HG03558 (cell line): ENCODE results near the gene TRIM72.
A peak's percentile ranks its signal among the peaks of the same experiment; 100 is the strongest.
"Not testable (repeated sequence)": the region's sequence is repeated elsewhere in the genome, so short reads cannot be mapped to it uniquely, and the experiment has no call there.

Source experiments
- ATAC-seq: cut with Tn5 transposase; IDR thresholded peaks from one replicate; pipeline ENCODE4 v1.9.1; 2021; ENCODE audit warnings: moderate number of reproducible peaks; ENCODE audit not compliant: unreplicated experiment; ENCODE audit errors: extremely low read depth

TRIM72 gene

GRCh38 chr16:31250782-31251384, 37.0 kb downstream of the TRIM72 start:
- no peak for ATAC-seq

GRCh38 chr16:31251435-31251834, 37.5 kb downstream of the TRIM72 start:
- no peak for ATAC-seq

GRCh38 chr16:31253642-31254045, 39.7 kb downstream of the TRIM72 start:
- no peak for ATAC-seq

- no peak for ATAC-seq
Observed at GRCh38 chr16:31256466-31256865, 42.5 kb downstream of the TRIM72 start.

- no peak for ATAC-seq
Observed at GRCh38 chr16:31258366-31258765, 44.4 kb downstream of the TRIM72 start.

GRCh38 chr16:31260136-31260931, 46.4 kb downstream of the TRIM72 start:
- ATAC-seq, result no peak

- ATAC-seq, result no peak
Observed at GRCh38 chr16:31262084-31262483, 48.2 kb downstream of the TRIM72 start.

GRCh38 chr16:31265329-31266245, 51.7 kb downstream of the TRIM72 start:
- peak; percentile 81 for ATAC-seq

- no peak for ATAC-seq
Observed at GRCh38 chr16:31267332-31268032, 53.6 kb downstream of the TRIM72 start.

- no peak for ATAC-seq
Observed at GRCh38 chr16:31268033-31268365, 54.1 kb downstream of the TRIM72 start.

GRCh38 chr16:31268891-31269290, 55.0 kb downstream of the TRIM72 start:
- ATAC-seq, result no peak

GRCh38 chr16:31269541-31269940, 55.6 kb downstream of the TRIM72 start:
- no peak for ATAC-seq

GRCh38 chr16:31269973-31270372, 56.1 kb downstream of the TRIM72 start:
- ATAC-seq, result not testable (repeated sequence)

GRCh38 chr16:31270795-31271194, 56.9 kb downstream of the TRIM72 start:
- ATAC-seq, result no peak

- no peak for ATAC-seq
Observed at GRCh38 chr16:31271621-31272190, 57.8 kb downstream of the TRIM72 start.

- no peak for ATAC-seq
Observed at GRCh38 chr16:31273187-31273586, 59.3 kb downstream of the TRIM72 start.

GRCh38 chr16:31273676-31274075, 59.8 kb downstream of the TRIM72 start:
- no peak for ATAC-seq

GRCh38 chr16:31274831-31275816, 61.2 kb downstream of the TRIM72 start:
- no peak for ATAC-seq

- no peak for ATAC-seq
Observed at GRCh38 chr16:31276600-31276999, 62.7 kb downstream of the TRIM72 start.
